Measurements from ENCODE around the gene PRRG4.

GRCh38 chr11:32792948-32793475 is 36.7 kb upstream of the PRRG4 start:
- TF ChIP-seq, protein P1, sequence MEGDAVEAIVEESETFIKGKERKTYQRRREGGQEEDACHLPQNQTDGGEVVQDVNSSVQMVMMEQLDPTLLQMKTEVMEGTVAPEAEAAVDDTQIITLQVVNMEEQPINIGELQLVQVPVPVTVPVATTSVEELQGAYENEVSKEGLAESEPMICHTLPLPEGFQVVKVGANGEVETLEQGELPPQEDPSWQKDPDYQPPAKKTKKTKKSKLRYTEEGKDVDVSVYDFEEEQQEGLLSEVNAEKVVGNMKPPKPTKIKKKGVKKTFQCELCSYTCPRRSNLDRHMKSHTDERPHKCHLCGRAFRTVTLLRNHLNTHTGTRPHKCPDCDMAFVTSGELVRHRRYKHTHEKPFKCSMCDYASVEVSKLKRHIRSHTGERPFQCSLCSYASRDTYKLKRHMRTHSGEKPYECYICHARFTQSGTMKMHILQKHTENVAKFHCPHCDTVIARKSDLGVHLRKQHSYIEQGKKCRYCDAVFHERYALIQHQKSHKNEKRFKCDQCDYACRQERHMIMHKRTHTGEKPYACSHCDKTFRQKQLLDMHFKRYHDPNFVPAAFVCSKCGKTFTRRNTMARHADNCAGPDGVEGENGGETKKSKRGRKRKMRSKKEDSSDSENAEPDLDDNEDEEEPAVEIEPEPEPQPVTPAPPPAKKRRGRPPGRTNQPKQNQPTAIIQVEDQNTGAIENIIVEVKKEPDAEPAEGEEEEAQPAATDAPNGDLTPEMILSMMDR (conservative IDR thresholded peaks at IDR 0.05) = peak; percentile 90
- no peak for TF ChIP-seq ZFX (IDR thresholded peaks at IDR 0.05)

All from C4-2B (cell line).